Measurements from ENCODE around the gene HPSE2. TPM values are rescaled to one million over a fixed set of nuclear protein-coding genes. Genes with fewer than 3 reads are reported as not detected.

HPSE2 gene
- total RNA-seq, 1 experiment from 2014 or later: 0.20 TPM

DNA sequence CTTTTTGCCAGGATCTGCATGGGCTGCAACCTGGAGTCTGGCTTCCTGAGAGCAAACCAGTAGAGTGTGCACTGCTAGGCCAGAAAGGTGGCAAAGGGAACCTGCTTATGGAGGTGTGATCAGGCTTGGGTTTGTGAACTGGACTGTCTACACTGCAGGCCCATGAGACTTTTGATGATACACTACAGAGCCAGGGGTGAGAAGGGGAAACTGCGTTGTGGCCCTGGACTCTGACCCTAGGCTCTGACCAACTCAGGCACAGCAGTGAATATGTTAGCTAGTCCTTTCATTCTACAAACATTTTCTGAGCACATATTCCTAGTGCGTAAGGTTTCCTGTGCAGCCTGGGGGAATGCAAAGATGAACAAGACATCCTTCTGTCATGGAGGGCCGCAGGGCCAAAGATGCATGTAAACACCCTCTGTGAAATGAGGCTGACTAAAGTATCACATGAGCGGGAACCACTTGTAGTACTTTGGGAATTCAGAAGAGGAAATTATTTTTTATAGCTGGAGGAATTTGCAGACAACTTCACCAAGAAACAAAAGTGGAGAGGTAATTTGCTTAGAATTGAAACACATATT is 725.1 kb downstream of the HPSE2 start:
- H3K27ac Mint-ChIP-seq: peak overlapping the region in 1 of 3 experiments; percentile 39; a peak in 1 of 7 replicates
- no peak overlapping the region for H3K4me3 Mint-ChIP-seq
- Histone ChIP-seq H3K4me1 (ENCODE audit: insufficient read depth, low read length) (no peaks in the 10 kb centered on the region), H3K23ac (ENCODE audit: insufficient read length, low read depth, low read length) (no peak overlapping the region), H2AK5ac (ENCODE audit: insufficient read length, low read length) (no peak overlapping the region), H4K8ac (replicated peaks; ENCODE audit: insufficient read length, low read depth, low read length) (no peak overlapping the region), H3K18ac (ENCODE audit: insufficient read length, low read depth, low read length) (no peak overlapping the region), H3K9me3 (ENCODE audit: control insufficient read depth, low read depth, low read length) (no peaks in the 10 kb centered on the region), H3K27me3 (ENCODE audit: insufficient read depth, low read length) (no peaks in the 10 kb centered on the region), H2BK20ac (ENCODE audit: low read depth, low read length, poor library complexity, severe bottlenecking) (no peak overlapping the region), H3T11ph (ENCODE audit: low read length) (no peak overlapping the region), H2BK12ac (ENCODE audit: insufficient read length, low read depth, low read length) (no peak overlapping the region), H2BK120ac (ENCODE audit: low read depth, low read length, poor library complexity, severe bottlenecking) (no peak overlapping the region), H3K14ac (ENCODE audit: insufficient read depth, low read length) (no peak overlapping the region), H2AFZ (ENCODE audit: low read length) (no peak overlapping the region), H3K4ac (ENCODE audit: low read depth, low read length) (no peak overlapping the region), H3K27ac (ENCODE audit: insufficient read length, low read depth, low read length) (no peak overlapping the region), H2BK5ac (ENCODE audit: insufficient read length, low read length) (no peak overlapping the region), H3K9ac (ENCODE audit: extremely low read depth, insufficient read length, low read length) (no peak overlapping the region), H3K79me1 (ENCODE audit: insufficient read depth, low read depth, low read length, poor library complexity, severe bottlenecking) (no peaks in the 10 kb centered on the region), H2BK15ac (ENCODE audit: low read depth, low read length) (no peak overlapping the region), H4K20me1 (ENCODE audit: control insufficient read depth, insufficient read depth, insufficient read length) (no peaks in the 10 kb centered on the region), H4K91ac (ENCODE audit: insufficient read length, low read depth, low read length) (no peak overlapping the region), H3K4me2 (ENCODE audit: insufficient read depth, insufficient read length, low read length) (no peak overlapping the region), H3K23me2 (ENCODE audit: insufficient read length, low read depth, low read length, poor library complexity, severe bottlenecking) (no peaks in the 10 kb centered on the region), H4K5ac (ENCODE audit: insufficient read length, low read depth, low read length) (no peak overlapping the region), H3K79me2 (ENCODE audit: insufficient read depth, low read length) (no peaks in the 10 kb centered on the region), H3K56ac (ENCODE audit: insufficient read length, low read depth, low read length) (no peak overlapping the region)
- WGBS (ENCODE audit: extremely low coverage, insufficient read length, low lambda C conversion rate): no CpG with 5 or more reads among the region's 4 CpGs
- no peak for DNase-seq
- no peaks in the 10 kb centered on the region for H3K36me3 Mint-ChIP-seq (ENCODE audit: insufficient read depth in 1 of 3, low read depth in 3 of 3)
- H3K9me3 Mint-ChIP-seq: no peaks in the 10 kb centered on the region; a peak in 1 of 5 replicates
- H3K4me1 Mint-ChIP-seq: peaks cover 0 to 3% of the 10 kb centered on the region in 2 experiments; a peak in 2 of 4 replicates
- no peaks in the 10 kb centered on the region for H3K27me3 Mint-ChIP-seq (ENCODE audit: low read depth)
- no peak for TF ChIP-seq CTCF (conservative IDR thresholded peaks at IDR 0.05)
